Lower leg skin (tissue), 3 donors: ENCODE results near the gene PARVG.

Source experiments
- POLR2A ChIP-seq, 2 donors: fragments of 450-650 bp; IDR thresholded peaks; one replicate each; pipeline ENCODE4 v1.6.1; 2016 to 2017; ENCODE audit warnings: antibody characterized with exemption in 2 of 2, mild to moderate bottlenecking in 1 of 2, moderate library complexity in 1 of 2
- TF ChIP-seq, protein P1 (sequence below), 3 donors: fragments of 450-650 bp; IDR thresholded peaks; one replicate each; pipeline ENCODE4 v1.5.1; 2016; ENCODE audit warnings: antibody characterized with exemption in 3 of 3, mild to moderate bottlenecking in 3 of 3, moderate library complexity in 2 of 3

DNA sequence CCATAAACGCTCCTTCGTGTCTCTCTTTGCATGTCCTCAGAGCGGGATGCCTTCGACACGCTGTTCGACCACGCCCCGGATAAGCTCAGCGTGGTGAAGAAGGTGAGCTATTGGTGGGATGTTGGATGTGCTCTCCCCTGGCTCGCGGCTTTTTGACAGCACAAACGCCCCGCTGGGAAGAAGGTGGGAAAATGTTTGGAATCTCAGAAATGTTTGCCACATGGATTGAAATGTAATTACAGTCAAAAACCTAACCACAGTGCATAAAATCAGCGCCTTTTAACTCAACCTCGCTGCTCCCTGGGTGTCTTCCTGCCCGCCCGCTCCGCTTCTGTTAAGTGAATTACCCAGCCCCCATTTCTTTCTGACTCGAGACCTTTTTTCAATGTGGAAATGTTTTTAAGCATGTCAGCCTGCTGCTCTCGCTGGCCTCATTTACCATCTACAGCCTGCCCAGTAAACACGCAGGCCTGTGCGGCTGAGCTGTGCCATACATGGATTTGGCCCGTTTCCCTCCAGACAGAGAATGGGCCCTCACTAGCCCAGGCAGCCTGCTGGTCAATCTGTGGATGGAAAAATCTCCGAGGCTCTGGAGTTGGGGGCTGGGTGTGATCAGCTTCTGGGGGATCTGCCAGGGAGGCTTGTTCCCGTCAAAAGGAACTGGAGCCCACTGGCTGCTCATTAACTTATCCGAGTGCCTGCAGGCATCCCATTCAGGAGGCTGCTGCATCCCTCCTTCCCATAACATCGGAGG is 32.7 kb upstream of the PARVG start:
- TF ChIP-seq POLR2A (IDR thresholded peaks at IDR 0.05): no peak
- TF ChIP-seq, protein P1, sequence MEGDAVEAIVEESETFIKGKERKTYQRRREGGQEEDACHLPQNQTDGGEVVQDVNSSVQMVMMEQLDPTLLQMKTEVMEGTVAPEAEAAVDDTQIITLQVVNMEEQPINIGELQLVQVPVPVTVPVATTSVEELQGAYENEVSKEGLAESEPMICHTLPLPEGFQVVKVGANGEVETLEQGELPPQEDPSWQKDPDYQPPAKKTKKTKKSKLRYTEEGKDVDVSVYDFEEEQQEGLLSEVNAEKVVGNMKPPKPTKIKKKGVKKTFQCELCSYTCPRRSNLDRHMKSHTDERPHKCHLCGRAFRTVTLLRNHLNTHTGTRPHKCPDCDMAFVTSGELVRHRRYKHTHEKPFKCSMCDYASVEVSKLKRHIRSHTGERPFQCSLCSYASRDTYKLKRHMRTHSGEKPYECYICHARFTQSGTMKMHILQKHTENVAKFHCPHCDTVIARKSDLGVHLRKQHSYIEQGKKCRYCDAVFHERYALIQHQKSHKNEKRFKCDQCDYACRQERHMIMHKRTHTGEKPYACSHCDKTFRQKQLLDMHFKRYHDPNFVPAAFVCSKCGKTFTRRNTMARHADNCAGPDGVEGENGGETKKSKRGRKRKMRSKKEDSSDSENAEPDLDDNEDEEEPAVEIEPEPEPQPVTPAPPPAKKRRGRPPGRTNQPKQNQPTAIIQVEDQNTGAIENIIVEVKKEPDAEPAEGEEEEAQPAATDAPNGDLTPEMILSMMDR (IDR thresholded peaks at IDR 0.05): no peak
